Sigmoid colon (tissue), 7 donors: Measurements from ENCODE around the gene RNF225. TPM values are rescaled to one million over a fixed set of nuclear protein-coding genes. Genes with fewer than 3 reads are reported as not detected.

ENCODE experiments used
- DNase-seq: peaks from one replicate; pipeline ENCODE4 v3.0.0-alpha.2; 2019
- H3K27ac ChIP-seq, 4 donors: fragments of 200-600 bp; sonication (generic); one replicate each; pipeline ENCODE4 v1.5.1; 2016 to 2019; ENCODE audit warnings: mild to moderate bottlenecking in 1 of 4
- H3K27me3 ChIP-seq, 3 donors: fragments of 200-600 bp; sonication (generic); one replicate each; pipeline ENCODE4 v1.5.1; 2019; ENCODE audit warnings: mild to moderate bottlenecking in 1 of 3
- H3K36me3 ChIP-seq, 4 donors: fragments of 200-600 bp; sonication (generic); one replicate each; pipeline ENCODE4 v1.5.1; 2016 to 2019
- H3K4me1 ChIP-seq, 4 donors: fragments of 200-600 bp; sonication (generic); one replicate each; pipeline ENCODE4 v1.5.1; 2017 to 2019
- H3K4me3 ChIP-seq, 4 donors: fragments of 200-600 bp; sonication (generic); one replicate each; pipeline ENCODE4 v1.5.1; 2017 to 2019; ENCODE audit warnings: mild to moderate bottlenecking in 2 of 4, moderate library complexity in 1 of 4
- H3K9me3 ChIP-seq, 4 donors: fragments of 200-600 bp in 3 of 4; sonication (generic) in 3 of 4; one replicate each; pipeline versions ENCODE4 v1.5.1 to v1.6.1; 2013 to 2019
- CTCF ChIP-seq, 4 experiments: fragments of 450-650 bp in 3 of 4; fragments of 200-600 bp in 1 of 4; IDR thresholded peaks; one replicate each; pipeline ENCODE4 v1.5.1; 2016 to 2019; ENCODE audit warnings: antibody characterized with exemption in 4 of 4, mild to moderate bottlenecking in 3 of 4, moderate library complexity in 2 of 4
- EP300 ChIP-seq, 4 donors: sonication (generic); formaldehyde crosslinking; IDR thresholded peaks; one replicate each; pipeline ENCODE4 v1.6.1; 2017; ENCODE audit warnings: antibody characterized with exemption in 4 of 4
- POLR2A ChIP-seq, 2 donors: fragments of 450-650 bp; IDR thresholded peaks; one replicate each; pipeline ENCODE4 v1.6.1; 2016; ENCODE audit warnings: antibody characterized with exemption in 2 of 2, mild to moderate bottlenecking in 2 of 2, moderate library complexity in 2 of 2
- POLR2AphosphoS5 ChIP-seq, 4 donors: sonication (generic); formaldehyde crosslinking; IDR thresholded peaks; one replicate each; pipeline ENCODE4 v1.6.1; 2017; ENCODE audit warnings: antibody characterized with exemption in 4 of 4
- WGBS, 2 donors: extraction: QIAGEN DNeasy Blood & Tissue Kit; methylation state at CpG; one replicate each; pipeline ENCODE4 v1.1.7; 2013; 5-methylcytosine and 5-hydroxymethylcytosine counted together
- intact Hi-C: fragments of 100-400 bp; cut with DNase I; formaldehyde crosslinking; loops from one replicate; pipeline ENCODE4 v1.15.1; 2023
- polyA plus RNA-seq, 3 donors: library from polyadenylated mRNA; stranded (reverse); fragments of 200-250 nt; gene quantifications; one replicate each; pipeline ENCODE4 v1.2.3, GENCODE V29; 2013
- total RNA-seq, 4 donors: library from RNA; depleted of rRNA; stranded (reverse); fragments of >200 nt; gene quantifications; one replicate each; pipeline ENCODE4 v1.1.0, GENCODE V29; 2016
- donor health status: healthy with polysubstance abuse.
- donor health status: Bipolar disorder and iron deficiency.
- donor health status: healthy.

RNF225 gene
- total and polyA plus RNA-seq, 7 donors: 0.07 TPM; not detected in 6

- Histone ChIP-seq H3K4me1 (peaks cover 0 to 9% (median 3%) of the 10 kb centered on the region in 4 donors), H3K36me3 (no peaks in the 10 kb centered on the region), H3K27me3 (peaks cover 0 to 18% (median 13%) of the 10 kb centered on the region in 3 donors), H3K27ac (no peak overlapping the region), H3K9me3 (no peaks in the 10 kb centered on the region), H3K4me3 (no peak overlapping the region)
- TF ChIP-seq POLR2AphosphoS5 (IDR thresholded peaks at IDR 0.05): no peak
- no peak for TF ChIP-seq EP300 (IDR thresholded peaks at IDR 0.05)
- TF ChIP-seq CTCF (IDR thresholded peaks at IDR 0.05): no peak
- TF ChIP-seq POLR2A (IDR thresholded peaks at IDR 0.05): no peak
- WGBS, 2 donors: 51 to 87% methylated on average over 5 of the region's 5 CpGs
- intact Hi-C loops: no loop called here
- no peak for DNase-seq
Measured at GRCh38 chr19:58364146-58364545, 31.3 kb upstream of the RNF225 start.

GRCh38 chr19:58366585-58367430, 28.6 kb upstream of the RNF225 start:
- DNase-seq: no peak
- intact Hi-C loops: no loop called here
- WGBS, 2 donors: 92 to 95% methylated on average over 32 of the region's 32 CpGs
- Histone ChIP-seq H3K27ac (no peak overlapping the region), H3K9me3 (no peaks in the 10 kb centered on the region), H3K27me3 (peaks cover 0 to 18% (median 13%) of the 10 kb centered on the region in 3 donors), H3K4me1 (peaks cover 0 to 2% (median under 1%) of the 10 kb centered on the region in 4 donors), H3K4me3 (no peak overlapping the region), H3K36me3 (no peaks in the 10 kb centered on the region)
- TF ChIP-seq EP300 (IDR thresholded peaks at IDR 0.05) (no peak), POLR2A (IDR thresholded peaks at IDR 0.05) (no peak), CTCF (IDR thresholded peaks at IDR 0.05) (no peak), POLR2AphosphoS5 (IDR thresholded peaks at IDR 0.05) (no peak)

- no peak overlapping the region for H3K4me3 ChIP-seq
- DNase-seq: no peak
- H3K9me3 ChIP-seq: no peaks in the 10 kb centered on the region
- H3K27me3 ChIP-seq: peaks cover 0 to 18% (median 13%) of the 10 kb centered on the region in 3 donors
- no peaks in the 10 kb centered on the region for H3K36me3 ChIP-seq
- 73 to 91% methylated on average over 106 of the region's 106 CpGs for WGBS, 2 donors
- intact Hi-C loops: no loop called here
- H3K4me1 ChIP-seq: no peaks in the 10 kb centered on the region
- TF ChIP-seq POLR2AphosphoS5 (IDR thresholded peaks at IDR 0.05): no peak
- no peak for TF ChIP-seq POLR2A (IDR thresholded peaks at IDR 0.05)
- no peak for TF ChIP-seq CTCF (IDR thresholded peaks at IDR 0.05)
- TF ChIP-seq EP300 (IDR thresholded peaks at IDR 0.05): no peak
- no peak overlapping the region for H3K27ac ChIP-seq
Measured at GRCh38 chr19:58367698-58368454, 27.6 kb upstream of the RNF225 start.

- DNase-seq: no peak
- Histone ChIP-seq H3K9me3 (no peaks in the 10 kb centered on the region), H3K36me3 (no peaks in the 10 kb centered on the region), H3K27ac (no peak overlapping the region), H3K4me3 (no peak overlapping the region), H3K27me3 (peaks cover 0 to 18% (median 13%) of the 10 kb centered on the region in 3 donors), H3K4me1 (no peaks in the 10 kb centered on the region)
- no peak for TF ChIP-seq POLR2AphosphoS5 (IDR thresholded peaks at IDR 0.05)
- TF ChIP-seq CTCF (IDR thresholded peaks at IDR 0.05): no peak
- no peak for TF ChIP-seq POLR2A (IDR thresholded peaks at IDR 0.05)
- WGBS, 2 donors: 91 to 95% methylated on average over 68 of the region's 68 CpGs
- intact Hi-C loops: no loop called here
Measured at GRCh38 chr19:58368561-58369360, 26.7 kb upstream of the RNF225 start.
